Mesothelial cell of epicardium (in vitro differentiated cells): Measurements from ENCODE around the gene TMSB4X. TPM values are rescaled to one million over a fixed set of nuclear protein-coding genes. Genes with fewer than 3 reads are reported as not detected.
"Not testable (repeated sequence)": the region's sequence is repeated elsewhere in the genome, so short reads cannot be mapped to it uniquely, and the experiment has no call there.

Source experiments
- DNase-seq, 2 experiments: peaks; one replicate each; pipeline ENCODE4 v3.0.0; 2021; ENCODE audit warnings: low spot score in 2 of 2; ENCODE audit not compliant: unreplicated experiment in 2 of 2
- H3K27ac Mint-ChIP-seq: 2 replicates; pipeline ENCODE4 v1.8.0; 2021; ENCODE audit warnings: mixed read lengths
- H3K27me3 Mint-ChIP-seq: 2 replicates; pipeline ENCODE4 v1.8.0; 2021; ENCODE audit warnings: low read depth, mixed read lengths
- H3K36me3 Mint-ChIP-seq: 2 replicates; pipeline ENCODE4 v1.8.0; 2021; ENCODE audit warnings: mixed read lengths
- H3K4me1 Mint-ChIP-seq: 2 replicates; pipeline ENCODE4 v1.8.0; 2021; ENCODE audit warnings: mixed read lengths
- H3K4me3 Mint-ChIP-seq: 2 replicates; pipeline ENCODE4 v1.8.0; 2021; ENCODE audit warnings: mild to moderate bottlenecking, moderate library complexity, mixed read lengths
- H3K9me3 Mint-ChIP-seq: 2 replicates; pipeline ENCODE4 v1.8.0; 2021; ENCODE audit warnings: mixed read lengths
- CTCF ChIP-seq: fragments of 200-600 bp; sonication (generic); IDR thresholded peaks from one replicate; pipeline ENCODE4 v1.5.0; 2021; ENCODE audit warnings: antibody characterized with exemption; ENCODE audit not compliant: unreplicated experiment
- total RNA-seq: library from RNA; stranded (reverse); gene quantifications from 3 replicates; pipeline ENCODE4 v1.2.1, GENCODE V29; 2021

The TMSB4X gene
- total RNA-seq, 1 donor from 2014 or later = 2,121 TPM

GRCh38 chrX:12936947-12937346 lies 38.0 kb upstream of the TMSB4X start:
- Mint-ChIP-seq H3K27ac (no peak overlapping the region), H3K9me3 (peaks cover 59% of the 10 kb centered on the region), H3K4me1 (no peaks in the 10 kb centered on the region), H3K4me3 (no peak overlapping the region), H3K27me3 (no peaks in the 10 kb centered on the region), H3K36me3 (peaks cover 7% of the 10 kb centered on the region)
- DNase-seq = no peak
- no peak for TF ChIP-seq CTCF

GRCh38 chrX:12940471-12940870 lies 34.4 kb upstream of the TMSB4X start:
- H3K36me3 Mint-ChIP-seq, H3K27me3 Mint-ChIP-seq, DNase-seq, H3K4me3 Mint-ChIP-seq, H3K27ac Mint-ChIP-seq: not testable (repeated sequence)
- Mint-ChIP-seq H3K4me1 (peaks cover 10% of the 10 kb centered on the region), H3K9me3 (peaks cover 49% of the 10 kb centered on the region)

- DNase-seq, H3K27ac Mint-ChIP-seq, H3K4me3 Mint-ChIP-seq, H3K36me3 Mint-ChIP-seq, H3K27me3 Mint-ChIP-seq: not testable (repeated sequence)
- Mint-ChIP-seq H3K9me3 (peaks cover 39% of the 10 kb centered on the region), H3K4me1 (peaks cover 26% of the 10 kb centered on the region)
These were observed 31.3 kb upstream of the TMSB4X start for GRCh38 chrX:12943592-12943991.

- Mint-ChIP-seq H3K4me1 (peaks cover 31% of the 10 kb centered on the region), H3K9me3 (peaks cover 33% of the 10 kb centered on the region)
- not testable (repeated sequence) for DNase-seq, H3K27ac Mint-ChIP-seq, H3K36me3 Mint-ChIP-seq, H3K4me3 Mint-ChIP-seq, H3K27me3 Mint-ChIP-seq
These were observed 30.5 kb upstream of the TMSB4X start for GRCh38 chrX:12944452-12944851.

- peaks cover 23% of the 10 kb centered on the region for H3K9me3 Mint-ChIP-seq
- peaks cover 5% of the 10 kb centered on the region for H3K36me3 Mint-ChIP-seq
- no peak overlapping the region for H3K27ac Mint-ChIP-seq
- TF ChIP-seq CTCF = no peak
- H3K4me3 Mint-ChIP-seq = no peak overlapping the region
- no peak for DNase-seq
- peaks cover 41% of the 10 kb centered on the region for H3K4me1 Mint-ChIP-seq
- no peaks in the 10 kb centered on the region for H3K27me3 Mint-ChIP-seq
These were observed 29.4 kb upstream of the TMSB4X start for GRCh38 chrX:12945494-12945893.

- Mint-ChIP-seq H3K27ac (peak overlapping the region; percentile 92), H3K4me1 (peaks cover 48% of the 10 kb centered on the region), H3K36me3 (no peaks in the 10 kb centered on the region), H3K9me3 (peaks cover 14% of the 10 kb centered on the region), H3K27me3 (no peaks in the 10 kb centered on the region), H3K4me3 (no peak overlapping the region)
- DNase-seq = no peak
- TF ChIP-seq CTCF = no peak
These were observed 28.5 kb upstream of the TMSB4X start for GRCh38 chrX:12946406-12946805.

- peak; percentile 86 for TF ChIP-seq CTCF
- peaks cover 8% of the 10 kb centered on the region for H3K9me3 Mint-ChIP-seq
- H3K27me3 Mint-ChIP-seq = no peaks in the 10 kb centered on the region
- DNase-seq = peak in 1 of 2 experiments; percentile 72
- peaks cover 48% of the 10 kb centered on the region for H3K4me1 Mint-ChIP-seq
- H3K4me3 Mint-ChIP-seq = no peak overlapping the region
- no peaks in the 10 kb centered on the region for H3K36me3 Mint-ChIP-seq
- peak overlapping the region; percentile 92 for H3K27ac Mint-ChIP-seq
These were observed 27.9 kb upstream of the TMSB4X start for GRCh38 chrX:12946838-12947544.
